Stomach (tissue), 9 donors: ENCODE results near the gene PITPNM3. TPM values are rescaled to one million over a fixed set of nuclear protein-coding genes. Genes with fewer than 3 reads are reported as not detected.

Experiments used
- DNase-seq, 2 donors: peaks; one replicate each; pipeline versions ENCODE4 v3.0.0 to v3.0.0-alpha.2; 2013 to 2019
- H3K27ac ChIP-seq, 5 donors: fragments of 200-600 bp in 4 of 5; sonication (generic) in 4 of 5; one replicate each; pipeline ENCODE4 v1.5.1; 2013 to 2019; ENCODE audit warnings: mild to moderate bottlenecking in 1 of 5, moderate library complexity in 1 of 5
- H3K27me3 ChIP-seq, 3 donors: fragments of 200-600 bp; sonication (generic); one replicate each; pipeline ENCODE4 v1.5.1; 2017 to 2019; ENCODE audit warnings: mixed run types in 1 of 3
- H3K36me3 ChIP-seq, 4 donors: fragments of 200-600 bp; sonication (generic); 1 replicate in 3 of 4; 2 replicates in 1 of 4; pipeline ENCODE4 v1.5.1; 2016 to 2019
- H3K4me1 ChIP-seq, 4 donors: fragments of 200-600 bp; sonication (generic); one replicate each; pipeline ENCODE4 v1.5.1; 2016 to 2019
- H3K4me3 ChIP-seq, 4 donors: fragments of 200-600 bp; sonication (generic) in 3 of 4; one replicate each; pipeline ENCODE4 v1.5.1; 2016 to 2019; ENCODE audit warnings: mild to moderate bottlenecking in 1 of 4
- H3K9me3 ChIP-seq, 4 donors: fragments of 200-600 bp; sonication (generic); one replicate each; pipeline ENCODE4 v1.5.1; 2016 to 2019
- CTCF ChIP-seq, 7 experiments: fragments of 450-650 bp in 4 of 7; fragments of 200-600 bp in 3 of 7; sonication (generic) in 3 of 7; IDR thresholded peaks; one replicate each; pipeline ENCODE4 v1.5.1; 2016 to 2019; ENCODE audit warnings: antibody characterized with exemption in 7 of 7, control low read depth in 2 of 7, mild to moderate bottlenecking in 1 of 7
- EP300 ChIP-seq: sonication (generic); formaldehyde crosslinking; IDR thresholded peaks from one replicate; pipeline ENCODE4 v1.6.1; 2017; ENCODE audit warnings: antibody characterized with exemption
- POLR2A ChIP-seq, 4 donors: fragments of 450-650 bp; IDR thresholded peaks; one replicate each; pipeline ENCODE4 v1.6.1; 2016; ENCODE audit warnings: antibody characterized with exemption in 4 of 4, control low read depth in 2 of 4, mild to moderate bottlenecking in 1 of 4, moderate library complexity in 1 of 4
- POLR2AphosphoS5 ChIP-seq, 3 donors: sonication (generic); formaldehyde crosslinking; IDR thresholded peaks; one replicate each; pipeline ENCODE4 v1.6.1; 2016; ENCODE audit warnings: antibody characterized with exemption in 3 of 3
- WGBS, 5 donors: extraction: QIAGEN DNeasy Blood & Tissue Kit in 3 of 5; methylation state at CpG; one replicate each; pipeline versions ENCODE4 v1.1.5 to v1.1.7; 2013 to 2018; 5-methylcytosine and 5-hydroxymethylcytosine counted together
- intact Hi-C: fragments of 100-400 bp; cut with DNase I; formaldehyde crosslinking; loops from one replicate; pipeline ENCODE4 v1.15.1; 2023; ENCODE audit warnings: low total_unique reads
- polyA plus RNA-seq, 3 donors: library from polyadenylated mRNA; stranded (reverse); fragments of 200-250 nt; gene quantifications; one replicate each; pipeline ENCODE4 v1.2.3, GENCODE V29; 2013
- total RNA-seq, 5 donors: library from RNA; depleted of rRNA; stranded (reverse); fragments of >200 nt; gene quantifications; one replicate each; pipeline versions ENCODE4 v1.1.0 to v1.2.3, GENCODE V29; 2014 to 2016
- donor health status: healthy with polysubstance abuse.
- donor health status: Bipolar disorder and iron deficiency.
- donor health status: healthy.

The PITPNM3 gene
- total and polyA plus RNA-seq, 8 donors: 1.1 to 19.3 (median 5.8) TPM

DNA sequence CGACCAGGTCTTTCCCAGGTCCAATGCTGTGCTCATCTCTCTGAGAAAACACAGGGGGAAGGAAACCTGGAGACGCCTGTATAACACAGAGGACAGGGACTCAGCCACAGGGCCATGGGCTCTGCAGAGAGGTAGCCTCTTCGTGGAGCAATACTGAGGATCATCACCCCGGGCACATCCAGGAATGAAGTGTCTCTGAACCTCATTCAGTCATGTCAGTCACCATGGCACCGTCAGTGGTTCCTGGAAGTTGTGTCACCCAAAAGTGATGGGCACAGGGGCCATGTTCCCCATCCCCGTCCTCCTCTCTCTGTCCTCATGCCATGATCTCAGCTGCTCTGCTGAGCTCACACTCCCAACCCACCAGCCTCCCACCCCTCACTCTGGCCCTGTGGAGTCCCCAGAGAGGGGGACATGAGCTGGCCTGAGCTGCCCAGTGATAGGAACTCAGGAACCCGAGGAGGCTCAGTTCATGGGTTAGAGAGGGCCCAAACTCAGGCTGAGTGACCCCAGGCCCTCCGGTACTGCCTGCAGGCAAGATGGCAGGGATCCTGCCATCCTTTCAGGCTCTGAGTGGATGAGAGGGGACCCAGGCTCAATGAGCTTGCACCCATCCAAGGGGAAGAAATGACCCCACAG is 53.4 kb downstream of the PITPNM3 start:
- no peak overlapping the region for H3K27ac ChIP-seq
- WGBS, 5 donors: 85 to 100% (median 87%) methylated on average over 4 to 8 of the region's 8 CpGs
- intact Hi-C loops: no loop called here
- H3K4me1 ChIP-seq: peaks cover 7 to 20% (median 13%) of the 10 kb centered on the region in 4 donors
- TF ChIP-seq POLR2AphosphoS5 (IDR thresholded peaks at IDR 0.05) (no peak), POLR2A (IDR thresholded peaks at IDR 0.05) (no peak), CTCF (IDR thresholded peaks at IDR 0.05) (no peak), EP300 (no peak)
- no peak overlapping the region for H3K4me3 ChIP-seq
- H3K27me3 ChIP-seq: no peaks in the 10 kb centered on the region
- no peaks in the 10 kb centered on the region for H3K9me3 ChIP-seq
- no peak for DNase-seq
- peaks cover 0 to 17% (median 8%) of the 10 kb centered on the region in 4 donors for H3K36me3 ChIP-seq

DNA sequence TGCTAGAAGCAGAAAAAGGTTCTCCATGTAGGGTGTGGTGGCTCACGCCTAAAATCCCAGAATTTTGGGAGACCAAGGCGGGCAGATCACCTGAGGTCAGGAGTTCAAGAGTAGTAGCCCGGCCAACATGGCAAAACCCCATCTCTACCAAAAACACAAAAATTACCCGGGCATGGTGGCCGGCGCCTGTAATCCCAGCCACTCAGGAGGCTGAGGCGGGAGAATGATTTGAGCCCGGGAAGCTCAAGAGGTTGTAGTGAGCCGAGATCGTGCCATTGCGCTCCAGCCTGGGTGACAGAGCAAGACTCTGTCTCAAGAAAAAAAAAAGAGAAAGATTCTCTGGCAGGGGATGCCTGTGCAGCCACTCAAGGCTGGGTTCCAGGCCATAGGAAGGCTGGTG is 54.2 kb downstream of the PITPNM3 start:
- intact Hi-C loops: no loop called here
- H3K9me3 ChIP-seq: no peaks in the 10 kb centered on the region
- no peak overlapping the region for H3K4me3 ChIP-seq
- WGBS, 5 donors: 94 to 97% (median 95%) methylated on average over 11 of the region's 11 CpGs
- peaks cover 0 to 17% (median 8%) of the 10 kb centered on the region in 4 donors for H3K36me3 ChIP-seq
- no peaks in the 10 kb centered on the region for H3K27me3 ChIP-seq
- peaks cover 7 to 21% (median 11%) of the 10 kb centered on the region in 4 donors for H3K4me1 ChIP-seq
- no peak for TF ChIP-seq CTCF (IDR thresholded peaks at IDR 0.05)
- TF ChIP-seq POLR2A (IDR thresholded peaks at IDR 0.05): no peak
- no peak for TF ChIP-seq EP300
- no peak for TF ChIP-seq POLR2AphosphoS5 (IDR thresholded peaks at IDR 0.05)
- DNase-seq: no peak
- H3K27ac ChIP-seq: no peak overlapping the region

DNA sequence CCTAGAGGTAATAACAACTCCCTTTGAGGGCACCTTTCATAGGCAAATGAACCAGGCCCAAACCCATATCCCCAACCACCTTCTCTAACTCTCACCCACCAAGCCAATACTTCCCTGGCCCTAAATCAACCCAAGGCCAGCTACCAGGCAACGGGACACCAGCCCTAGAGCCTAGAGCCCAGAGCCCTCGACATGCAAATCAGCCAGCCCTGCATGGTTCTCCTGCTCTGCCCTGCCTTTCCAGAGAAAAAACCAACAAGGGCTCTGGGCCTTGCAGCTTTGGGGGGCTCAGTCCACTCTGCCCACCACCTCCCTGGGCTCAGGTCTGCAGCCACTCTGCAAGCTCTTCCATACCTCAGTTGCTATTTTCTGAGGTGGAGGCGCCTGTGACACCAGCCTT is 55.0 kb downstream of the PITPNM3 start:
- no peak for TF ChIP-seq POLR2A (IDR thresholded peaks at IDR 0.05)
- TF ChIP-seq CTCF (IDR thresholded peaks at IDR 0.05): no peak
- no peak for TF ChIP-seq POLR2AphosphoS5 (IDR thresholded peaks at IDR 0.05)
- TF ChIP-seq EP300: no peak
- no peak for DNase-seq
- Histone ChIP-seq H3K4me3 (no peak overlapping the region), H3K27me3 (no peaks in the 10 kb centered on the region), H3K27ac (no peak overlapping the region), H3K4me1 (peaks cover 0 to 19% (median 5%) of the 10 kb centered on the region in 4 donors), H3K9me3 (no peaks in the 10 kb centered on the region), H3K36me3 (peaks cover 0 to 17% (median 8%) of the 10 kb centered on the region in 4 donors)
- 69 to 97% (median 73%) methylated on average over 3 of the region's 3 CpGs for WGBS, 5 donors
- intact Hi-C loops: no loop called here

GRCh38 chr17:6498901-6499540 is 57.3 kb downstream of the PITPNM3 start:
- intact Hi-C loops: no loop called here
- Histone ChIP-seq H3K4me3 (no peak overlapping the region), H3K27me3 (no peaks in the 10 kb centered on the region), H3K36me3 (peaks cover 0 to 17% (median 8%) of the 10 kb centered on the region in 4 donors), H3K9me3 (no peaks in the 10 kb centered on the region), H3K4me1 (peaks cover 0 to 20% (median 8%) of the 10 kb centered on the region in 4 donors), H3K27ac (no peak overlapping the region)
- no peak for TF ChIP-seq POLR2A (IDR thresholded peaks at IDR 0.05)
- TF ChIP-seq EP300: no peak
- 85 to 95% (median 89%) methylated on average over 6 to 10 of the region's 10 CpGs for WGBS, 5 donors
- DNase-seq: no peak

- DNase-seq: no peak
Measured at GRCh38 chr17:6498356-6498755, 58.0 kb downstream of the PITPNM3 start.

More at GRCh38 chr17:6498356-6498755, 58.0 kb downstream of the PITPNM3 start:
- Histone ChIP-seq H3K9me3 (no peaks in the 10 kb centered on the region), H3K4me3 (no peak overlapping the region), H3K4me1 (peaks cover 0 to 25% (median 11%) of the 10 kb centered on the region in 4 donors), H3K27ac (no peak overlapping the region), H3K27me3 (no peaks in the 10 kb centered on the region), H3K36me3 (peaks cover 0 to 13% (median 8%) of the 10 kb centered on the region in 4 donors)
- intact Hi-C loops: no loop called here
- TF ChIP-seq POLR2A (IDR thresholded peaks at IDR 0.05) (no peak), POLR2AphosphoS5 (IDR thresholded peaks at IDR 0.05) (no peak), EP300 (no peak), CTCF (IDR thresholded peaks at IDR 0.05) (no peak)
- 75 to 85% (median 82%) methylated on average over 7 of the region's 7 CpGs for WGBS, 5 donors
